HCT116 (cell line): Measurements from ENCODE around the gene C3orf22. TPM values are rescaled to one million over a fixed set of nuclear protein-coding genes. Genes with fewer than 3 reads are reported as not detected.

Experiments
- ATAC-seq: fragments of 200-7000 bp; cut with Tn5 transposase; 2 replicates; pipeline ENCODE4 v1.9.1; 2020; ENCODE audit warnings: mild to moderate bottlenecking, moderate library complexity
- BruUV-seq: library from RNA; stranded (reverse); fragments of 400-500 nt; replicated peaks from 2 replicates; lab custom pipeline; 2021; lab: Mats Ljungman, UMichigan
- CTCF ChIA-PET: fragments of 300-600 bp; sonication (Branson Sonifier 250); formaldehyde crosslinking; loops from one replicate; lab custom pipeline; 2021; ENCODE audit warnings: antibody characterized with exemption; lab: Charles Lee
- POLR2A ChIA-PET: fragments of 300-600, 350-600 bp; sonication (Branson Sonifier 250); formaldehyde crosslinking; loops from one replicate; lab custom pipeline; 2021; ENCODE audit warnings: antibody characterized with exemption; lab: Charles Lee
- RAD21 ChIA-PET, 2 experiments: fragments of 300-600 bp; sonication (Branson Sonifier 250); formaldehyde crosslinking; loops; one replicate each; lab custom pipeline; 2023; ENCODE audit warnings: low total read pairs in 2 of 2; ENCODE audit not compliant: uncharacterized antibody in 2 of 2, unreplicated experiment in 2 of 2, low non-redundant PET in 1 of 2; lab: Charles Lee
- DNase-seq: peaks from one replicate; pipeline ENCODE4 v3.0.0-alpha.2; 2010; ENCODE audit warnings: low read depth, low spot score
- H2AFZ ChIP-seq: fragments of 200-600 bp; shearing (Covaris generic), sonication (generic); 2 replicates; pipeline ENCODE4 v1.6.1; 2017; ENCODE audit warnings: low read depth, mixed run types, mixed read lengths, antibody characterized with exemption, low read length; ENCODE audit not compliant: poor library complexity, severe bottlenecking
- H3K27ac ChIP-seq: 2 replicates; pipeline ENCODE4 v1.5.1; 2012; ENCODE audit warnings: low read depth, low read length
- H3K27me3 ChIP-seq: fragments of 200-600 bp; sonication (generic); 2 replicates; pipeline ENCODE4 v1.6.1; 2016; ENCODE audit warnings: mixed run types, low read length, mixed read lengths; ENCODE audit not compliant: insufficient read depth
- H3K36me3 ChIP-seq, 2 experiments: fragments of 200-500 bp in 1 of 2; fragments of 200-600 bp in 1 of 2; sonication (Bioruptor generic) in 1 of 2; sonication (generic) in 1 of 2; 2 replicates each; pipeline versions ENCODE4 v1.5.1 to v1.6.1; 2014 to 2016; ENCODE audit warnings: low read length in 2 of 2, inconsistent platforms in 1 of 2, mixed read lengths in 1 of 2, mixed run types in 1 of 2; ENCODE audit not compliant: insufficient read depth in 2 of 2, control insufficient read depth in 1 of 2
- H3K4me1 ChIP-seq, 2 experiments: fragments of 200-600 bp in 1 of 2; sonication (generic) in 1 of 2; 2 replicates each; pipeline versions ENCODE4 v1.5.1 to v1.6.1; 2012 to 2017; ENCODE audit warnings: low read length in 2 of 2, inconsistent platforms in 1 of 2, mild to moderate bottlenecking in 1 of 2, mixed read lengths in 1 of 2, mixed run types in 1 of 2, moderate library complexity in 1 of 2; ENCODE audit not compliant: insufficient read depth in 2 of 2, control insufficient read depth in 1 of 2
- H3K4me2 ChIP-seq: fragments of 200-600 bp; sonication (generic); 2 replicates; pipeline ENCODE4 v1.6.1; 2017; ENCODE audit warnings: mixed run types, low read length, mixed read lengths
- H3K4me3 ChIP-seq, 2 experiments: fragments of 200-600 bp in 1 of 2; sonication (generic) in 1 of 2; replicated peaks in 1 of 2; 2 replicates each; pipeline ENCODE4 v1.5.1; 2011 to 2016; ENCODE audit warnings: low read length in 2 of 2, control low read depth in 1 of 2, low read depth in 1 of 2, mild to moderate bottlenecking in 1 of 2, mixed read lengths in 1 of 2, mixed run types in 1 of 2
- H3K79me2 ChIP-seq: fragments of 200-600 bp; sonication (generic); 2 replicates; pipeline ENCODE4 v1.6.1; 2017; ENCODE audit warnings: mild to moderate bottlenecking, mixed run types, low read length, moderate library complexity, mixed read lengths; ENCODE audit not compliant: insufficient read depth
- H3K9ac ChIP-seq: fragments of 200-600 bp; sonication (generic); 2 replicates; pipeline ENCODE4 v1.6.1; 2016; ENCODE audit warnings: low read length, mixed read lengths
- H3K9me2 ChIP-seq: fragments of 200-600 bp; sonication (generic), shearing (Covaris generic); 2 replicates; pipeline ENCODE4 v1.6.1; 2017; ENCODE audit warnings: mixed run types, mild to moderate bottlenecking, moderate library complexity; ENCODE audit not compliant: insufficient read depth
- H3K9me3 ChIP-seq, 2 experiments: fragments of 200-500 bp in 1 of 2; fragments of 200-600 bp in 1 of 2; sonication (Bioruptor generic) in 1 of 2; sonication (generic) in 1 of 2; 2 replicates each; pipeline ENCODE4 v1.6.1; 2014 to 2017; ENCODE audit warnings: low read length in 2 of 2, mixed read lengths in 2 of 2, inconsistent platforms in 1 of 2, low read depth in 1 of 2, mild to moderate bottlenecking in 1 of 2, mixed run types in 1 of 2, moderate library complexity in 1 of 2; ENCODE audit not compliant: control insufficient read depth in 1 of 2, insufficient read depth in 1 of 2
- H4K20me1 ChIP-seq: fragments of 200-600 bp; sonication (generic), shearing (Covaris generic); 2 replicates; pipeline ENCODE4 v1.6.1; 2017; ENCODE audit warnings: mixed run types, mild to moderate bottlenecking, moderate library complexity; ENCODE audit not compliant: insufficient read depth
- CBX3 ChIP-seq: IDR thresholded peaks from 2 replicates; pipeline ENCODE4 v1.6.1; 2012; ENCODE audit warnings: low read depth
- EGR1 ChIP-seq: IDR thresholded peaks from 2 replicates; pipeline ENCODE4 v1.6.1; 2012; ENCODE audit warnings: low read depth
- EZH2phosphoT487 ChIP-seq: fragments of 200-600 bp; IDR thresholded peaks from 2 replicates; pipeline ENCODE4 v1.6.1; 2018; ENCODE audit warnings: antibody characterized with exemption, borderline replicate concordance
- FOSL1 ChIP-seq: IDR thresholded peaks from 2 replicates; pipeline ENCODE4 v1.6.1; 2012; ENCODE audit warnings: low read depth
- JUND ChIP-seq: IDR thresholded peaks from 2 replicates; pipeline ENCODE4 v1.6.1; 2012
- POLR2A ChIP-seq: IDR thresholded peaks from 2 replicates; pipeline ENCODE4 v1.7.0; 2011; ENCODE audit warnings: borderline replicate concordance; ENCODE audit not compliant: insufficient read depth, insufficient read length; ENCODE audit errors: extremely low read depth
- RAD21 ChIP-seq: IDR thresholded peaks from 2 replicates; pipeline ENCODE4 v1.6.1; 2012; ENCODE audit warnings: low read depth, mild to moderate bottlenecking
- SIN3A ChIP-seq: IDR thresholded peaks from 2 replicates; pipeline ENCODE4 v1.6.1; 2012; ENCODE audit warnings: low read depth
- SP1 ChIP-seq: IDR thresholded peaks from 2 replicates; pipeline ENCODE4 v1.6.1; 2012; ENCODE audit warnings: low read depth
- SRF ChIP-seq: IDR thresholded peaks from 2 replicates; pipeline ENCODE4 v1.6.1; 2012; ENCODE audit warnings: low read depth
- TCF7L2 ChIP-seq: IDR thresholded peaks from 2 replicates; pipeline ENCODE4 v1.7.0; 2011; ENCODE audit warnings: borderline replicate concordance, inconsistent platforms; ENCODE audit not compliant: insufficient read depth, insufficient read length; ENCODE audit errors: extremely low read depth
- ZBTB33 ChIP-seq: IDR thresholded peaks from 2 replicates; pipeline ENCODE4 v1.6.1; 2011; ENCODE audit warnings: mild to moderate bottlenecking, low read length, moderate library complexity; ENCODE audit not compliant: insufficient replicate concordance; ENCODE audit errors: extremely low read depth
- ZFX ChIP-seq: fragments of 450-650 bp; IDR thresholded peaks from 2 replicates; pipeline ENCODE4 v1.6.1; 2017
- intact Hi-C: fragments of 100-400 bp; cut with micrococcal nuclease; formaldehyde crosslinking; loops from 2 replicates; pipeline ENCODE4 v1.10.0; 2022
- total RNA-seq: library from RNA; stranded (reverse); gene quantifications from one replicate; pipeline ENCODE4 v1.2.1, GENCODE V29; 2021; ENCODE audit not compliant: unreplicated experiment
- TF ChIP-seq, protein P1 (sequence below): IDR thresholded peaks from 2 replicates; pipeline ENCODE4 v1.6.1; 2012; ENCODE audit warnings: low read depth
- TF ChIP-seq, protein P2 (sequence below): IDR thresholded peaks from 2 replicates; pipeline ENCODE4 v1.6.1; 2012

The C3orf22 gene
- total RNA-seq, 1 experiment from 2014 or later: not detected

DNA sequence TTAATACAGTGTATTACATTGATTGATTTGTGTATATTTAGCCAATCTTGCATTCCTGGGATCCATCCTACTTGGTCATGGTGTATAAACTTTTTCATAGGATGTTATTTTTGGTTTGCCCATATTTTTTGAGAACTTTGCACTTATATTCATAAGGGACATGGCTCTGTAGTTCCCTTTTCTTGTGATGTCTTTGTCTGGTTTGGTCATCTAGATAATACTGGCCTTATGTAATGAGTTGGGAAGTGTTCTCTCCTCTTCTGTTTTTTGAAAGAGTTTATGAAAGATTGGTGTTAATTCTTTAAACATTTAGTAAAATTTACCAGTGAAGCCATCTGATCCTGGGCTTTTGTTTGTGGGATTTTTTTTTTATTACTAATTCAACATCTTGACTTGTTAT, 25.2 kb downstream of the C3orf22 start:
- intact Hi-C loops: no loop called here
- TF ChIP-seq SIN3A (no peak), JUND (no peak), SP1 (no peak), EZH2phosphoT487 (no peak)
- TF ChIP-seq, protein P1, sequence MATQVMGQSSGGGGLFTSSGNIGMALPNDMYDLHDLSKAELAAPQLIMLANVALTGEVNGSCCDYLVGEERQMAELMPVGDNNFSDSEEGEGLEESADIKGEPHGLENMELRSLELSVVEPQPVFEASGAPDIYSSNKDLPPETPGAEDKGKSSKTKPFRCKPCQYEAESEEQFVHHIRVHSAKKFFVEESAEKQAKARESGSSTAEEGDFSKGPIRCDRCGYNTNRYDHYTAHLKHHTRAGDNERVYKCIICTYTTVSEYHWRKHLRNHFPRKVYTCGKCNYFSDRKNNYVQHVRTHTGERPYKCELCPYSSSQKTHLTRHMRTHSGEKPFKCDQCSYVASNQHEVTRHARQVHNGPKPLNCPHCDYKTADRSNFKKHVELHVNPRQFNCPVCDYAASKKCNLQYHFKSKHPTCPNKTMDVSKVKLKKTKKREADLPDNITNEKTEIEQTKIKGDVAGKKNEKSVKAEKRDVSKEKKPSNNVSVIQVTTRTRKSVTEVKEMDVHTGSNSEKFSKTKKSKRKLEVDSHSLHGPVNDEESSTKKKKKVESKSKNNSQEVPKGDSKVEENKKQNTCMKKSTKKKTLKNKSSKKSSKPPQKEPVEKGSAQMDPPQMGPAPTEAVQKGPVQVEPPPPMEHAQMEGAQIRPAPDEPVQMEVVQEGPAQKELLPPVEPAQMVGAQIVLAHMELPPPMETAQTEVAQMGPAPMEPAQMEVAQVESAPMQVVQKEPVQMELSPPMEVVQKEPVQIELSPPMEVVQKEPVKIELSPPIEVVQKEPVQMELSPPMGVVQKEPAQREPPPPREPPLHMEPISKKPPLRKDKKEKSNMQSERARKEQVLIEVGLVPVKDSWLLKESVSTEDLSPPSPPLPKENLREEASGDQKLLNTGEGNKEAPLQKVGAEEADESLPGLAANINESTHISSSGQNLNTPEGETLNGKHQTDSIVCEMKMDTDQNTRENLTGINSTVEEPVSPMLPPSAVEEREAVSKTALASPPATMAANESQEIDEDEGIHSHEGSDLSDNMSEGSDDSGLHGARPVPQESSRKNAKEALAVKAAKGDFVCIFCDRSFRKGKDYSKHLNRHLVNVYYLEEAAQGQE: no peak
- Histone ChIP-seq H3K9ac (no peak overlapping the region), H3K27me3 (peaks cover 50% of the 10 kb centered on the region), H3K4me1 (no peaks in the 10 kb centered on the region), H3K9me3 (no peaks in the 10 kb centered on the region), H3K9me2 (no peaks in the 10 kb centered on the region), H4K20me1 (no peaks in the 10 kb centered on the region), H3K36me3 (no peaks in the 10 kb centered on the region), H3K27ac (no peak overlapping the region), H2AFZ (no peak overlapping the region), H3K4me3 (no peak overlapping the region), H3K4me2 (no peak overlapping the region), H3K79me2 (no peaks in the 10 kb centered on the region)
- DNase-seq: no peak
- POLR2A ChIA-PET: no interaction called here
- CTCF ChIA-PET: no interaction called here
- RAD21 ChIA-PET: no interaction called here
- BruUV-seq: no TSS peak
- ATAC-seq: no peak

DNA sequence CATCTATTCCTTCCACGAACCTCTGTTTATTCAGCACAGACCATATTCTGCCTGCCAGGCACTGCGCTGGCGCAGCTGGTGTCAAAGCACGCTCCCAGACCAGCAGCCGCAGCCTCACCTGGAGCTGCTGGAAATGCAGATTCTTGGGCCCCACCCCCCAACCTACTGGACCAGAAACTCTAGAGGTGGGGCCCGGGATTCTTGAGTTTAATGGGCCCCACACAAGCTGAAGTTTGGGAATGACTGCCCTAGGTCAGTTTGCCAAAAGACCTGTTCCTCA, 27.7 kb downstream of the C3orf22 start:
- CTCF ChIA-PET: no interaction called here
- TF ChIP-seq ZFX (no peak), JUND (no peak), POLR2A (no peak), SRF (no peak), CBX3 (no peak), FOSL1 (no peak), SP1 (no peak), TCF7L2 (no peak), SIN3A (no peak), RAD21 (no peak), EGR1 (no peak), ZBTB33 (no peak)
- TF ChIP-seq, protein P2, sequence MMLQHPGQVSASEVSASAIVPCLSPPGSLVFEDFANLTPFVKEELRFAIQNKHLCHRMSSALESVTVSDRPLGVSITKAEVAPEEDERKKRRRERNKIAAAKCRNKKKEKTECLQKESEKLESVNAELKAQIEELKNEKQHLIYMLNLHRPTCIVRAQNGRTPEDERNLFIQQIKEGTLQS: no peak

More for the DNA sequence above, 27.7 kb downstream of the C3orf22 start:
- Histone ChIP-seq H3K9me3 (no peaks in the 10 kb centered on the region), H3K9ac (no peak overlapping the region), H3K9me2 (no peaks in the 10 kb centered on the region), H3K4me2 (no peak overlapping the region), H3K4me3 (no peak overlapping the region), H3K27ac (no peak overlapping the region), H3K4me1 (no peaks in the 10 kb centered on the region), H2AFZ (no peak overlapping the region), H3K27me3 (peaks cover 46% of the 10 kb centered on the region), H3K36me3 (no peaks in the 10 kb centered on the region), H3K79me2 (no peaks in the 10 kb centered on the region), H4K20me1 (no peaks in the 10 kb centered on the region)
- no peak for DNase-seq
- intact Hi-C loops: no loop called here
- BruUV-seq: no TSS peak
- ATAC-seq: no peak
- ChIA-PET RAD21 (no interaction called here), POLR2A (no interaction called here)
